WTC11 (cell line): Measurements from ENCODE around the gene MED9.

Experiments used
- ATF2 ChIP-seq: sonication (generic); formaldehyde crosslinking; IDR thresholded peaks from 2 replicates; pipeline ENCODE4 v1.8.1; 2022; ENCODE audit warnings: low read depth, missing genetic modification reagents, borderline replicate concordance
- CBFB ChIP-seq: sonication (generic); formaldehyde crosslinking; IDR thresholded peaks from 2 replicates; pipeline ENCODE4 v1.8.1; 2022; ENCODE audit warnings: mild to moderate bottlenecking, low read depth, missing genetic modification reagents
- FOXP1 ChIP-seq: sonication (generic); formaldehyde crosslinking; IDR thresholded peaks from 2 replicates; pipeline ENCODE4 v1.8.0; 2022; ENCODE audit warnings: missing genetic modification reagents, mild to moderate bottlenecking, moderate library complexity, borderline replicate concordance
- NR1H2 ChIP-seq: sonication (generic); formaldehyde crosslinking; IDR thresholded peaks from 2 replicates; pipeline ENCODE4 v1.9.0; 2021; ENCODE audit warnings: mild to moderate bottlenecking, moderate library complexity, missing genetic modification reagents
- TEAD4 ChIP-seq: sonication (generic); formaldehyde crosslinking; IDR thresholded peaks from 2 replicates; pipeline ENCODE4 v1.8.0; 2022; ENCODE audit warnings: mild to moderate bottlenecking, missing genetic modification reagents
- USF1 ChIP-seq: sonication (generic); formaldehyde crosslinking; IDR thresholded peaks from 2 replicates; pipeline ENCODE4 v1.8.0; 2022; ENCODE audit warnings: mild to moderate bottlenecking, missing genetic modification reagents

- TF ChIP-seq NR1H2 (CRISPR knock-in tag) (no peak), FOXP1 (CRISPR knock-in tag) (no peak), USF1 (CRISPR knock-in tag) (no peak), CBFB (CRISPR knock-in tag) (no peak), TEAD4 (no peak), ATF2 (no peak)
Measured at GRCh38 chr17:17511293-17511741, 34.5 kb downstream of the MED9 start.
